Kidney (tissue), 14 donors: ENCODE results near the gene MYCN. TPM values are rescaled to one million over a fixed set of nuclear protein-coding genes. Genes with fewer than 3 reads are reported as not detected.

Source experiments
- DNase-seq, 5 donors: peaks; one replicate each; pipeline ENCODE4 v3.0.0-alpha.2; 2013 to 2020
- FAIRE-seq: peaks from 2 replicates; lab custom pipeline; 2012; peaks lifted over from hg19 to GRCh38; lab: Jason Lieb, UNC
- H3K27ac ChIP-seq, 2 donors: one replicate each; pipeline ENCODE4 v1.7.0; 2013; ENCODE audit warnings: low read depth in 2 of 2, low read length in 2 of 2, inconsistent platforms in 1 of 2
- H3K27me3 ChIP-seq: one replicate; pipeline ENCODE4 v1.7.1; 2013; ENCODE audit warnings: low read length, inconsistent platforms; ENCODE audit not compliant: control insufficient read depth, insufficient read depth
- H3K36me3 ChIP-seq, 3 donors: one replicate each; pipeline versions ENCODE4 v1.7.0 to v1.7.1; 2013; ENCODE audit warnings: low read length in 3 of 3, control low read depth in 1 of 3, inconsistent platforms in 1 of 3; ENCODE audit not compliant: insufficient read depth in 3 of 3, control insufficient read depth in 2 of 3
- H3K4me1 ChIP-seq, 3 donors: one replicate each; pipeline versions ENCODE4 v1.7.0 to v1.7.1; 2013; ENCODE audit warnings: low read length in 3 of 3, inconsistent platforms in 1 of 3, low read depth in 1 of 3; ENCODE audit not compliant: control insufficient read depth in 2 of 3, insufficient read depth in 2 of 3
- H3K4me3 ChIP-seq, 3 donors: one replicate each; pipeline versions ENCODE4 v1.7.0 to v1.8.1; 2013; ENCODE audit warnings: low read length in 3 of 3, control low read depth in 1 of 3, inconsistent platforms in 1 of 3
- H3K9ac ChIP-seq, 3 donors: one replicate each; pipeline versions ENCODE4 v1.7.0 to v1.7.1; 2013; ENCODE audit warnings: low read length in 3 of 3, control low read depth in 1 of 3, inconsistent platforms in 1 of 3
- H3K9me3 ChIP-seq, 3 donors: one replicate each; pipeline versions ENCODE4 v1.7.0 to v1.7.1; 2013; ENCODE audit warnings: low read length in 3 of 3, control low read depth in 1 of 3, inconsistent platforms in 1 of 3; ENCODE audit not compliant: control insufficient read depth in 2 of 3, insufficient read depth in 1 of 3
- CTCF ChIP-seq: IDR thresholded peaks from 3 replicates; pipeline ENCODE4 v1.5.1; 2012; ENCODE audit warnings: mild to moderate bottlenecking, moderate library complexity, borderline replicate concordance; ENCODE audit not compliant: insufficient read depth; ENCODE audit errors: extremely low read depth
- intact Hi-C: fragments of 100-400 bp; cut with DNase I; formaldehyde crosslinking; loops from one replicate; pipeline ENCODE4 v1.11.1; 2022
- polyA plus RNA-seq: library from polyadenylated mRNA; stranded (reverse); fragments of 350-450 nt; fragmentation: Illumina TruSeq; extraction: RNeasy Lipid Tissue Mini Kit (QIAGEN cat#74804); gene quantifications from one replicate; pipeline ENCODE4 v1.2.3, GENCODE V29; 2014; ENCODE audit warnings: low read depth, low replicate concordance; ENCODE audit not compliant: insufficient read depth
- total RNA-seq: library from RNA; stranded (reverse); fragmentation: NEBNext Ultra II Directional; extraction: Animal tissue kit (Norgen Biotek cat#: 25700); gene quantifications from one replicate; pipeline ENCODE4 v1.2.1, GENCODE V29; 2021
- donor health status: control.
- donor health status: control.
- donor health status: control.
- donor health status: control.
- donor health status: control.
- donor health status: DM: yes; HTN: yes; CAD: no.
- donor health status: Normal renal cell carcinoma (clear cell type).

The MYCN gene
- total and polyA plus RNA-seq, 2 donors from 2014 or later: 1.7 to 2.2 TPM

- Histone ChIP-seq H3K27ac (no peak overlapping the region), H3K4me3 (no peak overlapping the region), H3K36me3 (no peaks in the 10 kb centered on the region), H3K27me3 (no peaks in the 10 kb centered on the region), H3K9ac (no peak overlapping the region), H3K4me1 (no peaks in the 10 kb centered on the region), H3K9me3 (no peaks in the 10 kb centered on the region)
- intact Hi-C loops: no loop called here
- TF ChIP-seq CTCF: no peak
- no peak for FAIRE-seq
- no peak for DNase-seq
Observed at GRCh38 chr2:15967415-15968279, 27.3 kb downstream of the MYCN start.

GRCh38 chr2:15968280-15969178 is 28.2 kb downstream of the MYCN start:
- H3K27ac ChIP-seq: no peak overlapping the region
- intact Hi-C loops: no loop called here
- no peak overlapping the region for H3K9ac ChIP-seq
- no peaks in the 10 kb centered on the region for H3K36me3 ChIP-seq
- no peak overlapping the region for H3K4me3 ChIP-seq
- DNase-seq: peak in 1 of 5 donors; percentile 29
- no peaks in the 10 kb centered on the region for H3K4me1 ChIP-seq
- no peaks in the 10 kb centered on the region for H3K27me3 ChIP-seq
- TF ChIP-seq CTCF: no peak
- FAIRE-seq: no peak
- no peaks in the 10 kb centered on the region for H3K9me3 ChIP-seq

GRCh38 chr2:15969214-15969613 is 28.9 kb downstream of the MYCN start:
- Histone ChIP-seq H3K4me3 (no peak overlapping the region), H3K9me3 (no peaks in the 10 kb centered on the region), H3K36me3 (no peaks in the 10 kb centered on the region), H3K4me1 (no peaks in the 10 kb centered on the region), H3K9ac (no peak overlapping the region), H3K27me3 (no peaks in the 10 kb centered on the region), H3K27ac (no peak overlapping the region)
- no peak for TF ChIP-seq CTCF
- intact Hi-C loops: no loop called here
- DNase-seq (no peak), FAIRE-seq (no peak)
